Measurements from ENCODE around the gene XPO6. TPM values are rescaled to one million over a fixed set of nuclear protein-coding genes. Genes with fewer than 3 reads are reported as not detected.

XPO6 gene
- total RNA-seq, 1 donor from 2014 or later: 115 TPM

DNA sequence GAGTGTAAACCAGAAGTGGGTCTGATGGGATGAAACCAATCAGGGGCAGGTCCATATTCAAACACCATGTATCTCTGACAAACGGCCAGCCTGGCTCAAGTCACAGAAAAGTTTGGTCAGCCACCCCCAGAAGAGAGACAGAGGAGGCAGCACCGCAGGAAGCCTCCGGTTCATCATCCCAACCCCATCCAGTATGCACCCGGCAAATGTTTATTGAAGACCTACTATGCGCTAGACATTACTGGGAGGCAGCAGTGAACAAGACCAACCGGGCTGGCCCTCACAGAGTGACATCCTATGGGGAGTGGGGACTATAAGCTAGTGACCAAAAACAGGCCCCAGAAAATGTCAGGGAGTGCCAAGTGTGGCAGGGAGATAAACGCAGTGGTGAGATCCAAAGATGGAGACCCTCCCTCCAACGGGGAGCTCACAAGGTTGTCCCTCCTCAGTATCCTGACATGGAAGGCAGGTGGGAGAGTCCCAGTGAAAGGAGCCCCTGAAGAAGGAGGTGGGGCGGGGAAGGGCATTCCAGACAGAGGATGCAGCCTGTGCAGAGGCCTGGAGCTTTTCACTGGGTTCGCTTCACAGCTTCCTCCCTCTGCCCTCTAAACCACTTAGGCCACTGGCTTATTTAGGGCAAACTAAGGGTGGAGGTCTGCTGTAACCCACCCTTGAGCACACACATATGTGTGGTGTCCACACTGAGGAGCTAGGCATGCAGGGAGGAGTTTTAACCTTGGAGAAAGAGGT lies 150.2 kb downstream of the XPO6 start:
- Mint-ChIP-seq H3K4me1 (peaks cover under 1% of the 10 kb centered on the region), H3K36me3 (no peaks in the 10 kb centered on the region), H3K27me3 (ENCODE audit: low read depth) (peaks cover 88% of the 10 kb centered on the region), H3K9me3 (no peaks in the 10 kb centered on the region), H3K27ac (no peak overlapping the region), H3K4me3 (peak overlapping the region; percentile 60)
- DNase-seq (ENCODE audit: low spot score in 2 of 2, unreplicated experiment in 2 of 2): no peak
- TF ChIP-seq, protein P1, sequence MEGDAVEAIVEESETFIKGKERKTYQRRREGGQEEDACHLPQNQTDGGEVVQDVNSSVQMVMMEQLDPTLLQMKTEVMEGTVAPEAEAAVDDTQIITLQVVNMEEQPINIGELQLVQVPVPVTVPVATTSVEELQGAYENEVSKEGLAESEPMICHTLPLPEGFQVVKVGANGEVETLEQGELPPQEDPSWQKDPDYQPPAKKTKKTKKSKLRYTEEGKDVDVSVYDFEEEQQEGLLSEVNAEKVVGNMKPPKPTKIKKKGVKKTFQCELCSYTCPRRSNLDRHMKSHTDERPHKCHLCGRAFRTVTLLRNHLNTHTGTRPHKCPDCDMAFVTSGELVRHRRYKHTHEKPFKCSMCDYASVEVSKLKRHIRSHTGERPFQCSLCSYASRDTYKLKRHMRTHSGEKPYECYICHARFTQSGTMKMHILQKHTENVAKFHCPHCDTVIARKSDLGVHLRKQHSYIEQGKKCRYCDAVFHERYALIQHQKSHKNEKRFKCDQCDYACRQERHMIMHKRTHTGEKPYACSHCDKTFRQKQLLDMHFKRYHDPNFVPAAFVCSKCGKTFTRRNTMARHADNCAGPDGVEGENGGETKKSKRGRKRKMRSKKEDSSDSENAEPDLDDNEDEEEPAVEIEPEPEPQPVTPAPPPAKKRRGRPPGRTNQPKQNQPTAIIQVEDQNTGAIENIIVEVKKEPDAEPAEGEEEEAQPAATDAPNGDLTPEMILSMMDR (IDR thresholded peaks at IDR 0.05; ENCODE audit: unreplicated experiment): no peak

DNA sequence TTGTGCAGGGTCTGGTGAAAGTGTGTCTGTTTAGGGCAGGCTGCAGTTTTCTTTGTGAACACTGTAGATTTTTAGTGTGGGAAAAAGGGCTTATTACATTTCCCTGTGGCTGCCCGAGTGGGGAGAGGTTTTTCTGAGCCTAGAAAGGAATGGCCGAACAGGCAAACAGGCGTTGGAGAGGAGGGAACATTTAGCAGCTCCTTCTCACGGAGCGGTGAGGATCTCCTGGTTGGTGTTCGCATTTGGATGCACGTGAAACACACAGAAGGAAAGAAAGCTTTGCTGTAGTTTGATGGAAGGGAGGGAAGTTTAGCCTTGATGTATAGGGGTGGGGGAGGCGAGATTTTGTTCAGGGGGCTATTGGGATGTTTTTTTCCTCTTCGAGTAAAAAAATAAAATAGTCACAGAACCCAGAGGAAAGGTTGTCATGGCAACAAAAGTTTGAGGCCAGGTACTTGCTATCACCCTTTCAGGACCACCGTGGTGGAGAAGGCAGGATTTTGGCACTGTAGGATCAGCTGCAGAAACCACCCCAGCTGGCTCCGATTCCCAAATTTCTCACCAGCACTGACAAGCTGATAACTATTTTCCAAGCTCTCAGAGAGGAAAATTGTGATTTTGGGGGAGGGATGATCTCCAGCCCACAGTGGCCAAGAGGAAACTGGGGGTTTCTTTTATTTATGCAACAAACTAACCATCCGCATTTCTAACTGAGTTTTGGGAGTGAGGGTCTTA lies 151.8 kb downstream of the XPO6 start:
- no peak overlapping the region for H3K4me3 Mint-ChIP-seq
- TF ChIP-seq, protein P1 (IDR thresholded peaks at IDR 0.05; ENCODE audit: unreplicated experiment): no peak
- H3K27me3 Mint-ChIP-seq (ENCODE audit: low read depth): peaks cover 79% of the 10 kb centered on the region

DNA sequence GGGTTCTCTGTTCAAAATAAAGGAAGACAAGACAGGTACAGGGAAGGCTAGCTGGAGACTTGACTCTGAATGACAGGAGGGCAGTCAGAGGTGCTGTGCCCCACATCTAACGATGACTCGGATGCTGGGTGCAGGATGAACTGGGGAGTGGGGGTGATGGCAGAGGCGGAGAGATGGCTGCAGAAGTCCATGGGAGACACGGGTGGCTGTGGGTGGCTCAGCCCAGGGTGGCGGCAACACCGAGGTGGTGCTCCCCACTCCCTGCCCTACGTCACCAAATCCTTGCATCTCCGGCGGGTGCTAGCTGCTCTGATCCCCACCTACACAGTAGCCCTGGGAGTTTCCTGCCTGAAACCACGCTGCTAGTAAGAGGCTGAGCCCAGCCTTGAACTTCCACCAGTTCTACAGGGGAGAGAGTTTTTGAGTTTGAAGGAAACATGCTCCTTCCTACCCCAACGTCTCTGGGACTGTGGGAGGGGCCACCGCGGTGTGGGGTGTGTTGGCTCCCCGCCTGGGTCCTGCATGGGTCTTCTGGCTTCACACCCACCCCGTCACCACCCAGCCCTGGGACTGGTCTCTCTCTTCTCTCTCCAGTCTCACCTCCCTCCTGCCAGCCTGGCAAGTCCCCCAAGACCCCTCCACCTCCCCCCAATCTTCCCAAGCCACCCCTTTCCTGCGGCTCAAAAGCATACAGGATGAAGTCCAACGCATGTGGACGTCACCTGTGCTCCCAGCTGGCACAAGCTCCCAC lies 152.8 kb downstream of the XPO6 start:
- DNase-seq (ENCODE audit: low spot score in 2 of 2, unreplicated experiment in 2 of 2): no peak
- Mint-ChIP-seq H3K4me3 (no peak overlapping the region), H3K9me3 (no peaks in the 10 kb centered on the region), H3K27ac (no peak overlapping the region), H3K27me3 (ENCODE audit: low read depth) (peaks cover 73% of the 10 kb centered on the region), H3K36me3 (no peaks in the 10 kb centered on the region), H3K4me1 (no peaks in the 10 kb centered on the region)
- TF ChIP-seq, protein P1 (IDR thresholded peaks at IDR 0.05; ENCODE audit: unreplicated experiment): no peak

More for the DNA sequence above, 151.8 kb downstream of the XPO6 start:
- Mint-ChIP-seq H3K9me3 (no peaks in the 10 kb centered on the region), H3K36me3 (no peaks in the 10 kb centered on the region), H3K4me1 (no peaks in the 10 kb centered on the region), H3K27ac (no peak overlapping the region)
- no peak for DNase-seq (ENCODE audit: low spot score in 2 of 2, unreplicated experiment in 2 of 2)

DNA sequence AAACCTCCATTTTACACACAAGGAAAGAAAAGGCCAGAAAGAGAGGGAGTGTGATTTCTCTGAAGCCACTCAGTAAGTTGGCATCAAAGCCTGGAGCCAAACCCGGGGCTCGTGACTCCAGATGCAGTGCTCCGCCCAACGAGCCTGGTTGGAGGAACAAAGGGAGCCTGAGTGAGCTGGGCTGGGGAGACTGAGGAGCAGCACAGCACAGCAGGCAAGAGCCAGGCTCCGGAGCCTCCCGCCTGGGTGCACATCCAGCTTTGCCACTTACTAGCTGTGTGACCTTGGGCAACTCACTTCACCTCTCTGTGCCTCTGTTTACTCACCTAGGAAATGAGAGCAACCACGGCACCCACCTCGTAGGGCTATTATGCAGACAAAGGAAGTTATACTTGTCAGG lies 153.8 kb downstream of the XPO6 start:
- peaks cover 3% of the 10 kb centered on the region for H3K4me1 Mint-ChIP-seq
- H3K27ac Mint-ChIP-seq: no peak overlapping the region
- H3K9me3 Mint-ChIP-seq: no peaks in the 10 kb centered on the region
- H3K36me3 Mint-ChIP-seq: no peaks in the 10 kb centered on the region
- H3K27me3 Mint-ChIP-seq (ENCODE audit: low read depth): peaks cover 74% of the 10 kb centered on the region
- TF ChIP-seq, protein P1 (IDR thresholded peaks at IDR 0.05; ENCODE audit: unreplicated experiment): no peak
- no peak for DNase-seq (ENCODE audit: low spot score in 2 of 2, unreplicated experiment in 2 of 2)
- H3K4me3 Mint-ChIP-seq: no peak overlapping the region

DNA sequence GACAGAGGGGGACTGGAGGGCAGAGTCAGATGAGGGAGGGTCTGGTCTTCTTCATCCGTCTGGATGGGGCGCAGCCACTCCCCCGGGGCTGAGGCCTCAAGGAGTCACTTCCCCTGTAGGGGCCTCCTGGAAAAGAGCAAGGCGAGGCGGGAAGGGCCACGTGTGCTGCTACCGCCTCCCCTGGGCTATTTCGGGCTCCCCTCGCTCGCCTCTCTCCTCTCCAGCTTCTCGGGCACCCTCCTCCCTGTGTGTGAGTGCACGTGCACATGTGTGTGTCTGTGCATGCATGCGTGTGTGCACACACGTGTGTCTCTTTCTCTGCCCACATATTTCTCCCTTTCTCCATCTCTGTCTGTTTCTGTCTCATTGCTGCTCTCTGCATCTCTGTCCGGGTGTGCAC lies 158.3 kb downstream of the XPO6 start:
- H3K27me3 Mint-ChIP-seq (ENCODE audit: low read depth): peaks cover 39% of the 10 kb centered on the region
- no peaks in the 10 kb centered on the region for H3K36me3 Mint-ChIP-seq
- peaks cover 3% of the 10 kb centered on the region for H3K4me1 Mint-ChIP-seq
- H3K9me3 Mint-ChIP-seq: peaks cover 5% of the 10 kb centered on the region
- no peak for DNase-seq (ENCODE audit: low spot score in 2 of 2, unreplicated experiment in 2 of 2)
- TF ChIP-seq, protein P1 (IDR thresholded peaks at IDR 0.05; ENCODE audit: unreplicated experiment): no peak
- no peak overlapping the region for H3K27ac Mint-ChIP-seq
- H3K4me3 Mint-ChIP-seq: no peak overlapping the region

All from mesothelial cell of epicardium (in vitro differentiated cells).